ENCODE results near the gene ZNF142. TPM values are rescaled to one million over a fixed set of nuclear protein-coding genes. Genes with fewer than 3 reads are reported as not detected.

ZNF142 gene, protein sequence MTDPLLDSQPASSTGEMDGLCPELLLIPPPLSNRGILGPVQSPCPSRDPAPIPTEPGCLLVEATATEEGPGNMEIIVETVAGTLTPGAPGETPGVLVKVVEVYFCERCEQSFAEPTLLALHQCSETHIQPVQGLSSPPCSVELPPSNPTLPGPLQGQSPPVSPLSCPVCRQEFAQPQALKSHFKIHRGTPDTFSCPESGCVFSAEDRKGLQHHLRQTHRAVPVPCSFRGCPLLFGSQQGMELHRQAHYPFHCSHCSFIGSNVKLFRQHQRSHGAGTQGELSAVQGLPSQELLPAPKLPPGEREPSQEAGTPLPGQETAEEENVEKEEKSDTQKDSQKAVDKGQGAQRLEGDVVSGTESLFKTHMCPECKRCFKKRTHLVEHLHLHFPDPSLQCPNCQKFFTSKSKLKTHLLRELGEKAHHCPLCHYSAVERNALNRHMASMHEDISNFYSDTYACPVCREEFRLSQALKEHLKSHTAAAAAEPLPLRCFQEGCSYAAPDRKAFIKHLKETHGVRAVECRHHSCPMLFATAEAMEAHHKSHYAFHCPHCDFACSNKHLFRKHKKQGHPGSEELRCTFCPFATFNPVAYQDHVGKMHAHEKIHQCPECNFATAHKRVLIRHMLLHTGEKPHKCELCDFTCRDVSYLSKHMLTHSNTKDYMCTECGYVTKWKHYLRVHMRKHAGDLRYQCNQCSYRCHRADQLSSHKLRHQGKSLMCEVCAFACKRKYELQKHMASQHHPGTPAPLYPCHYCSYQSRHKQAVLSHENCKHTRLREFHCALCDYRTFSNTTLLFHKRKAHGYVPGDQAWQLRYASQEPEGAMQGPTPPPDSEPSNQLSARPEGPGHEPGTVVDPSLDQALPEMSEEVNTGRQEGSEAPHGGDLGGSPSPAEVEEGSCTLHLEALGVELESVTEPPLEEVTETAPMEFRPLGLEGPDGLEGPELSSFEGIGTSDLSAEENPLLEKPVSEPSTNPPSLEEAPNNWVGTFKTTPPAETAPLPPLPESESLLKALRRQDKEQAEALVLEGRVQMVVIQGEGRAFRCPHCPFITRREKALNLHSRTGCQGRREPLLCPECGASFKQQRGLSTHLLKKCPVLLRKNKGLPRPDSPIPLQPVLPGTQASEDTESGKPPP (N-terminal part only)
- total RNA-seq (10 to 100 TPM; 17.2 to 29.4 TPM), polyA plus RNA-seq (1 to 10 TPM; 7.2 to 7.7 TPM)
- long read RNA-seq, donor 1, partial matches to known transcripts: 0 of 1 reads
- long read RNA-seq, donor 1, other reads (novel, unspliced or antisense): 0 of 1 reads
- long read RNA-seq, donor 2: 0 reads
- long read RNA-seq, donor 3: 0 reads
- long read RNA-seq, donor 4: 0 reads
- long read RNA-seq, donor 5, partial matches to known transcripts: 6 of 6 reads
- long read RNA-seq, donor 5, other reads (novel, unspliced or antisense): 0 of 6 reads

DNA sequence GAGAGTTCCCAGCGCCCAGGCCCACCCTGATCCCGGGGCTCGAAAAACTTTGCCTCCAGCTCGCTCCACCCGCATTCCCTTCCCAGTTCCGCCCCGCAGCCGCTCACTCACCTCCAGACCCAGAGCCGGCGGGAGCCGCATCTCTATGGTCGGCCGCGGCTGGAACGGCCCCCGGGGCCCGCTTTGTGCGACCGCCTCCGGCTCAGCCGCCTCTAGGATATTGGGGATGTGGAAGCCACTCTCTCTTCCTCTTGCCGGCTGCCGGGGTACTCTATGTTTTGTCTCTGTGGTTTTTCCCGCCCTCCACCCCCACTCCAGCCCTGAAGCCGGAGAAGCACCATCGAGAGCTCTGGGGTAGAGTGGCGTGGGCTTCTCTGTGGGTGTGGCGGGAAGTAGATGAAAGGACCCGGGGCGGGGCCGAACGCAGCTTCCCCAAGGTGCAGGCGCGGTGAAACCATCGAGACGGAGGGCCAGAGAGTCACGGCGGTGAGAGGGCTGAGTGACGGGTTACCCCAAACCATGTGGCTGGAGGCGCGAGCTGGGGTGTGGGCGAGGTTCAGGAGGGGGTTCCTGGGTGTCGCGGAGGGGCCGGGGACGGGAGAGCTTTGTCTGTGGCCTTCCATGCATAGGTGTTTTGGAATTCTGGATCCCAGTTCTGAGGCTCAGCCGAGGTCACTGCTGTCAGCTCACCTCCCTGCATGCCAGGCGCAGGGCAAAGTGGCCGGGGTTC, at the start of gene ZNF142, which contains the start of gene BCS1L:
TSS of gene ZNF142 (minus strand) at position 366 of the 730 bp plus-strand sequence. CDS start 3,194 bp downstream, outside the sequence.
TSS of gene BCS1L (plus strand) at position 426 of the 730 bp plus-strand sequence. CDS start 1,305 bp downstream, outside the sequence.
- Histone ChIP-seq H3K36me3 (ENCODE audit: control insufficient read depth in 4 of 4, insufficient read depth in 4 of 4, low read length in 4 of 4) (peaks cover 23 to 36% (median 30%) of the 10 kb centered on the region in 4 donors), H3K4me3 (peak within 1 kb of the TSS; percentile 78), H3K9me3 (ENCODE audit: control insufficient read depth in 4 of 4, insufficient read depth in 3 of 4, low read length in 3 of 4) (peaks cover 0 to 2% (median 0%) of the 10 kb centered on the region in 4 donors), H3K4me1 (ENCODE audit: control insufficient read depth in 5 of 5, insufficient read depth in 5 of 5, low read length in 5 of 5) (peaks cover 0 to 18% (median 5%) of the 10 kb centered on the region in 5 donors), H3K27me3 (ENCODE audit: control insufficient read depth in 3 of 3, insufficient read depth in 3 of 3, low read length in 2 of 3) (no peaks in the 10 kb centered on the region), H3K9ac (ENCODE audit: insufficient read depth in 1 of 2, low read length in 2 of 2) (peak within 1 kb of the TSS; percentile 49 to 55), H3K27ac (ENCODE audit: low read depth in 1 of 2, low read length in 1 of 2) (peak within 1 kb of the TSS; percentile 35 to 82)
- 0% methylated on average over 49 of the region's 49 CpGs for WGBS, 2 donors
- ATAC-seq (ENCODE audit: insufficient read depth, low FRiP score): peak; percentile 96
- DNase-seq: peak; percentile 89 to 94 (median 91)
- TF ChIP-seq, protein P1, sequence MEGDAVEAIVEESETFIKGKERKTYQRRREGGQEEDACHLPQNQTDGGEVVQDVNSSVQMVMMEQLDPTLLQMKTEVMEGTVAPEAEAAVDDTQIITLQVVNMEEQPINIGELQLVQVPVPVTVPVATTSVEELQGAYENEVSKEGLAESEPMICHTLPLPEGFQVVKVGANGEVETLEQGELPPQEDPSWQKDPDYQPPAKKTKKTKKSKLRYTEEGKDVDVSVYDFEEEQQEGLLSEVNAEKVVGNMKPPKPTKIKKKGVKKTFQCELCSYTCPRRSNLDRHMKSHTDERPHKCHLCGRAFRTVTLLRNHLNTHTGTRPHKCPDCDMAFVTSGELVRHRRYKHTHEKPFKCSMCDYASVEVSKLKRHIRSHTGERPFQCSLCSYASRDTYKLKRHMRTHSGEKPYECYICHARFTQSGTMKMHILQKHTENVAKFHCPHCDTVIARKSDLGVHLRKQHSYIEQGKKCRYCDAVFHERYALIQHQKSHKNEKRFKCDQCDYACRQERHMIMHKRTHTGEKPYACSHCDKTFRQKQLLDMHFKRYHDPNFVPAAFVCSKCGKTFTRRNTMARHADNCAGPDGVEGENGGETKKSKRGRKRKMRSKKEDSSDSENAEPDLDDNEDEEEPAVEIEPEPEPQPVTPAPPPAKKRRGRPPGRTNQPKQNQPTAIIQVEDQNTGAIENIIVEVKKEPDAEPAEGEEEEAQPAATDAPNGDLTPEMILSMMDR (IDR thresholded peaks at IDR 0.05; ENCODE audit: control extremely low read depth, extremely low read depth): no peak

DNA sequence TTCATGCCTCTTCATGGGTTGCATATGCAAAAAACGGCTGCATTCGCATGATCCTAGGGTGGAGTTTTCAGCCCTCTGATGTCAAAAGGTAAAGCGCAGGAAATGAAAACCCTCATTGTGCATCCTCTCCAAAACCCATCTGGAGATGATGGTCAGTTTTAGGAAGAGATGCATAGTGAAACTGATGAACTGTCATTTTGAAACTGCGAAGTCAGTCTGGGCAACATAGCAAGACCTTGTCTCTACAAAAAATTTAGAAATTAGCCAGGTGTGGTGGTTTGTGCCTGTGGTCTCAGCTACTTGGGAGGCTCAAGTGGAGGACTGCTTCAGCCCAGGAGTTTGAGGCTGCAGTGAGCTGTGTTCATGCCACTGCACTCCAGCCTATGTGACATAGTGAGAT, 48.7 kb upstream of the ZNF142 start:
- no peak for ATAC-seq (ENCODE audit: insufficient read depth, low FRiP score)
- H3K27me3 ChIP-seq (ENCODE audit: control insufficient read depth in 3 of 3, insufficient read depth in 3 of 3, low read length in 2 of 3): no peaks in the 10 kb centered on the region

More for the DNA sequence above, 48.7 kb upstream of the ZNF142 start:
- Histone ChIP-seq H3K9ac (ENCODE audit: insufficient read depth in 1 of 2, low read length in 2 of 2) (no peak overlapping the region), H3K9me3 (ENCODE audit: control insufficient read depth in 4 of 4, insufficient read depth in 3 of 4, low read length in 3 of 4) (no peaks in the 10 kb centered on the region), H3K4me3 (no peak overlapping the region), H3K36me3 (ENCODE audit: control insufficient read depth in 4 of 4, insufficient read depth in 4 of 4, low read length in 4 of 4) (no peaks in the 10 kb centered on the region), H3K4me1 (ENCODE audit: control insufficient read depth in 5 of 5, insufficient read depth in 5 of 5, low read length in 5 of 5) (peaks cover 0 to 10% (median 3%) of the 10 kb centered on the region in 5 donors), H3K27ac (ENCODE audit: low read depth in 1 of 2, low read length in 1 of 2) (no peak overlapping the region)
- no peak for DNase-seq
- WGBS, 2 donors: 89 to 90% methylated on average over 4 of the region's 4 CpGs
- TF ChIP-seq, protein P1 (IDR thresholded peaks at IDR 0.05; ENCODE audit: control extremely low read depth, extremely low read depth): no peak
